Measurements from ENCODE around the gene SLC27A6. TPM values are rescaled to one million over a fixed set of nuclear protein-coding genes. Genes with fewer than 3 reads are reported as not detected.
"Not testable (repeated sequence)": the region's sequence is repeated elsewhere in the genome, so short reads cannot be mapped to it uniquely, and the experiment has no call there.

Gene SLC27A6
- total RNA-seq, 1 donor from 2014 or later: 0.39 TPM

- Histone ChIP-seq H3K36me3 (ENCODE audit: insufficient read depth, low read length) (no peaks in the 10 kb centered on the region), H3K27ac (ENCODE audit: low read depth, low read length) (no peak overlapping the region), H2AFZ (ENCODE audit: low read depth, low read length) (no peak overlapping the region), H3K27me3 (ENCODE audit: insufficient read depth, low read length) (no peaks in the 10 kb centered on the region), H3K4me1 (ENCODE audit: insufficient read depth, low read length) (no peaks in the 10 kb centered on the region), H3K4me2 (ENCODE audit: low read length) (no peak overlapping the region), H3K9me3 (ENCODE audit: insufficient read depth, low read depth, low read length) (no peaks in the 10 kb centered on the region), H3K9ac (ENCODE audit: low read length) (no peak overlapping the region), H3K4me3 (ENCODE audit: insufficient read depth, low read depth, low read length) (no peak overlapping the region), H4K20me1 (ENCODE audit: insufficient read depth, low read length) (no peaks in the 10 kb centered on the region), H3K79me2 (ENCODE audit: insufficient read depth, low read length) (no peaks in the 10 kb centered on the region)
- TF ChIP-seq EZH2 (IDR thresholded peaks at IDR 0.05; ENCODE audit: insufficient read depth, low read length): no peak
- no peak for TF ChIP-seq CTCF (IDR thresholded peaks at IDR 0.05; ENCODE audit: insufficient read depth, low read depth, low read length)
- DNase-seq (ENCODE audit: low read depth): no peak
- no peaks in the 10 kb centered on the region for H3K27me3 Mint-ChIP-seq (ENCODE audit: low read depth, unreplicated experiment)
- H3K9me3 Mint-ChIP-seq (ENCODE audit: unreplicated experiment): no peaks in the 10 kb centered on the region
- no peaks in the 10 kb centered on the region for H3K4me1 Mint-ChIP-seq (ENCODE audit: low read depth, unreplicated experiment)
- H3K4me3 Mint-ChIP-seq (ENCODE audit: unreplicated experiment): peak overlapping the region; percentile 31
- H3K27ac Mint-ChIP-seq (ENCODE audit: unreplicated experiment): no peak overlapping the region
- no peak for FAIRE-seq
- no peaks in the 10 kb centered on the region for H3K36me3 Mint-ChIP-seq (ENCODE audit: low read depth, unreplicated experiment)
Measured at GRCh38 chr5:129022599-129022998, 57.3 kb downstream of the SLC27A6 start.

GRCh38 chr5:129027260-129027659 is 62.0 kb downstream of the SLC27A6 start:
- Histone ChIP-seq H3K36me3 (ENCODE audit: insufficient read depth, low read length) (no peaks in the 10 kb centered on the region), H3K27ac (ENCODE audit: low read depth, low read length) (no peak overlapping the region), H3K9ac (ENCODE audit: low read length) (no peak overlapping the region), H3K4me2 (ENCODE audit: low read length) (no peak overlapping the region), H2AFZ (ENCODE audit: low read depth, low read length) (no peak overlapping the region), H3K4me3 (ENCODE audit: insufficient read depth, low read depth, low read length) (no peak overlapping the region), H3K4me1 (ENCODE audit: insufficient read depth, low read length) (no peaks in the 10 kb centered on the region), H3K27me3 (ENCODE audit: insufficient read depth, low read length) (no peaks in the 10 kb centered on the region), H3K9me3 (ENCODE audit: insufficient read depth, low read depth, low read length) (no peaks in the 10 kb centered on the region), H3K79me2 (ENCODE audit: insufficient read depth, low read length) (no peaks in the 10 kb centered on the region), H4K20me1 (ENCODE audit: insufficient read depth, low read length) (no peaks in the 10 kb centered on the region)
- TF ChIP-seq CTCF (IDR thresholded peaks at IDR 0.05; ENCODE audit: insufficient read depth, low read depth, low read length): no peak
- TF ChIP-seq EZH2 (IDR thresholded peaks at IDR 0.05; ENCODE audit: insufficient read depth, low read length): no peak
- Mint-ChIP-seq H3K4me1 (ENCODE audit: low read depth, unreplicated experiment) (no peaks in the 10 kb centered on the region), H3K27ac (ENCODE audit: unreplicated experiment) (no peak overlapping the region), H3K36me3 (ENCODE audit: low read depth, unreplicated experiment) (no peaks in the 10 kb centered on the region), H3K4me3 (ENCODE audit: unreplicated experiment) (no peak overlapping the region), H3K27me3 (ENCODE audit: low read depth, unreplicated experiment) (no peaks in the 10 kb centered on the region), H3K9me3 (ENCODE audit: unreplicated experiment) (no peaks in the 10 kb centered on the region)
- no peak for FAIRE-seq
- no peak for DNase-seq (ENCODE audit: low read depth)

GRCh38 chr5:129031886-129032683 is 66.8 kb downstream of the SLC27A6 start:
- Histone ChIP-seq H3K79me2 (ENCODE audit: insufficient read depth, low read length) (no peaks in the 10 kb centered on the region), H3K4me3 (ENCODE audit: insufficient read depth, low read depth, low read length) (no peak overlapping the region), H2AFZ (ENCODE audit: low read depth, low read length) (no peak overlapping the region), H3K9ac (ENCODE audit: low read length) (no peak overlapping the region), H3K36me3 (ENCODE audit: insufficient read depth, low read length) (no peaks in the 10 kb centered on the region), H3K27ac (ENCODE audit: low read depth, low read length) (no peak overlapping the region), H3K4me1 (ENCODE audit: insufficient read depth, low read length) (no peaks in the 10 kb centered on the region), H3K27me3 (ENCODE audit: insufficient read depth, low read length) (no peaks in the 10 kb centered on the region), H3K4me2 (ENCODE audit: low read length) (no peak overlapping the region), H4K20me1 (ENCODE audit: insufficient read depth, low read length) (no peaks in the 10 kb centered on the region), H3K9me3 (ENCODE audit: insufficient read depth, low read depth, low read length) (no peaks in the 10 kb centered on the region)
- Mint-ChIP-seq H3K4me3 (ENCODE audit: unreplicated experiment) (no peak overlapping the region), H3K27me3 (ENCODE audit: low read depth, unreplicated experiment) (no peaks in the 10 kb centered on the region), H3K36me3 (ENCODE audit: low read depth, unreplicated experiment) (no peaks in the 10 kb centered on the region), H3K27ac (ENCODE audit: unreplicated experiment) (no peak overlapping the region), H3K4me1 (ENCODE audit: low read depth, unreplicated experiment) (no peaks in the 10 kb centered on the region), H3K9me3 (ENCODE audit: unreplicated experiment) (peaks cover 2% of the 10 kb centered on the region)
- FAIRE-seq (no peak), DNase-seq (ENCODE audit: low read depth) (no peak)
- TF ChIP-seq EZH2 (IDR thresholded peaks at IDR 0.05; ENCODE audit: insufficient read depth, low read length) (no peak), CTCF (IDR thresholded peaks at IDR 0.05; ENCODE audit: insufficient read depth, low read depth, low read length) (no peak)

- not testable (repeated sequence) for H3K4me3 ChIP-seq (ENCODE audit: insufficient read depth, low read depth, low read length); H3K9ac ChIP-seq (ENCODE audit: low read length); H3K4me1 ChIP-seq (ENCODE audit: insufficient read depth, low read length); H3K27me3 Mint-ChIP-seq (ENCODE audit: low read depth, unreplicated experiment); H3K9me3 Mint-ChIP-seq (ENCODE audit: unreplicated experiment); H2AFZ ChIP-seq (ENCODE audit: low read depth, low read length); H3K4me2 ChIP-seq (ENCODE audit: low read length); FAIRE-seq; H3K36me3 ChIP-seq (ENCODE audit: insufficient read depth, low read length); H3K27ac ChIP-seq (ENCODE audit: low read depth, low read length); H3K27me3 ChIP-seq (ENCODE audit: insufficient read depth, low read length); H3K4me1 Mint-ChIP-seq (ENCODE audit: low read depth, unreplicated experiment); H3K27ac Mint-ChIP-seq (ENCODE audit: unreplicated experiment); H4K20me1 ChIP-seq (ENCODE audit: insufficient read depth, low read length); H3K79me2 ChIP-seq (ENCODE audit: insufficient read depth, low read length); H3K9me3 ChIP-seq (ENCODE audit: insufficient read depth, low read depth, low read length); H3K4me3 Mint-ChIP-seq (ENCODE audit: unreplicated experiment); H3K36me3 Mint-ChIP-seq (ENCODE audit: low read depth, unreplicated experiment); DNase-seq (ENCODE audit: low read depth)
Measured at GRCh38 chr5:129036257-129036656, 71.0 kb downstream of the SLC27A6 start.

Measured in astrocyte (in vitro differentiated cells and primary cell).